Ishikawa (cell line): Measurements from ENCODE around the gene SKAP1.

Experiments
- CEBPB ChIP-seq: IDR thresholded peaks from 2 replicates; pipeline ENCODE4 v1.6.1; 2012
- CREB1 ChIP-seq: IDR thresholded peaks from 2 replicates; pipeline ENCODE4 v1.6.1; 2012; ENCODE audit warnings: low read depth
- EGR1 ChIP-seq: IDR thresholded peaks from 2 replicates; pipeline ENCODE4 v1.6.1; 2012
- NFIC ChIP-seq: IDR thresholded peaks from 2 replicates; pipeline ENCODE4 v1.6.1; 2012
- RAD21 ChIP-seq: IDR thresholded peaks from 2 replicates; pipeline ENCODE4 v1.6.1; 2012; ENCODE audit warnings: low read depth
- TAF1 ChIP-seq: IDR thresholded peaks from 2 replicates; pipeline ENCODE4 v1.6.1; 2012; ENCODE audit warnings: low read depth, mild to moderate bottlenecking
- TEAD4 ChIP-seq: IDR thresholded peaks from 2 replicates; pipeline ENCODE4 v1.6.1; 2012
- YY1 ChIP-seq: IDR thresholded peaks from 2 replicates; pipeline ENCODE4 v1.6.1; 2012; ENCODE audit warnings: low read depth
- TF ChIP-seq, protein P1 (sequence below): IDR thresholded peaks from 2 replicates; pipeline ENCODE4 v1.6.1; 2012; ENCODE audit warnings: low read depth, mild to moderate bottlenecking
- TF ChIP-seq, protein P2 (sequence below): IDR thresholded peaks from 2 replicates; pipeline ENCODE4 v1.6.1; 2012

DNA sequence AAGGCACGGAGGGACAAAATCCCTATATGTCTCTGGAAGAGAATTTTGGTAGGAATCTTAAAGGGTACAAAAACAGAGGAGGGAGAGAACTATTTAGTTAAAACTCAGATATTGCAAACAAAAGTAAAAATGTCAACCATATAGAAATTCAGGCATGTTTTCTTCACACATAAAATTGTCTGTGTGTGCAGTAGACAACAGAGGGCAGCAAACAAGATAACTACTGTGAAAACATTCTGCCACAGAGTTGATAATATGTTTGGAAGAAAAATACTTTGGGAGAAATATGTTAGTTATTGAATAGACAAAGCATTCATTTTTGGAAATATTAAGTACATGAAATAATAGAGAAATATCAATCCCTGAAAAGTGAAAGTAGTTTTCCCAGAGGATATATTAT is 266.2 kb downstream of the SKAP1 start:
- TF ChIP-seq YY1, result no peak
- no peak for TF ChIP-seq RAD21
- no peak for TF ChIP-seq NFIC
- no peak for TF ChIP-seq CEBPB
- TF ChIP-seq, protein P1, sequence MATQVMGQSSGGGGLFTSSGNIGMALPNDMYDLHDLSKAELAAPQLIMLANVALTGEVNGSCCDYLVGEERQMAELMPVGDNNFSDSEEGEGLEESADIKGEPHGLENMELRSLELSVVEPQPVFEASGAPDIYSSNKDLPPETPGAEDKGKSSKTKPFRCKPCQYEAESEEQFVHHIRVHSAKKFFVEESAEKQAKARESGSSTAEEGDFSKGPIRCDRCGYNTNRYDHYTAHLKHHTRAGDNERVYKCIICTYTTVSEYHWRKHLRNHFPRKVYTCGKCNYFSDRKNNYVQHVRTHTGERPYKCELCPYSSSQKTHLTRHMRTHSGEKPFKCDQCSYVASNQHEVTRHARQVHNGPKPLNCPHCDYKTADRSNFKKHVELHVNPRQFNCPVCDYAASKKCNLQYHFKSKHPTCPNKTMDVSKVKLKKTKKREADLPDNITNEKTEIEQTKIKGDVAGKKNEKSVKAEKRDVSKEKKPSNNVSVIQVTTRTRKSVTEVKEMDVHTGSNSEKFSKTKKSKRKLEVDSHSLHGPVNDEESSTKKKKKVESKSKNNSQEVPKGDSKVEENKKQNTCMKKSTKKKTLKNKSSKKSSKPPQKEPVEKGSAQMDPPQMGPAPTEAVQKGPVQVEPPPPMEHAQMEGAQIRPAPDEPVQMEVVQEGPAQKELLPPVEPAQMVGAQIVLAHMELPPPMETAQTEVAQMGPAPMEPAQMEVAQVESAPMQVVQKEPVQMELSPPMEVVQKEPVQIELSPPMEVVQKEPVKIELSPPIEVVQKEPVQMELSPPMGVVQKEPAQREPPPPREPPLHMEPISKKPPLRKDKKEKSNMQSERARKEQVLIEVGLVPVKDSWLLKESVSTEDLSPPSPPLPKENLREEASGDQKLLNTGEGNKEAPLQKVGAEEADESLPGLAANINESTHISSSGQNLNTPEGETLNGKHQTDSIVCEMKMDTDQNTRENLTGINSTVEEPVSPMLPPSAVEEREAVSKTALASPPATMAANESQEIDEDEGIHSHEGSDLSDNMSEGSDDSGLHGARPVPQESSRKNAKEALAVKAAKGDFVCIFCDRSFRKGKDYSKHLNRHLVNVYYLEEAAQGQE, result no peak
- no peak for TF ChIP-seq TAF1
- no peak for TF ChIP-seq EGR1
- TF ChIP-seq, protein P2, sequence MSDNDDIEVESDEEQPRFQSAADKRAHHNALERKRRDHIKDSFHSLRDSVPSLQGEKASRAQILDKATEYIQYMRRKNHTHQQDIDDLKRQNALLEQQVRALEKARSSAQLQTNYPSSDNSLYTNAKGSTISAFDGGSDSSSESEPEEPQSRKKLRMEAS, result no peak
- TF ChIP-seq CREB1, result no peak
- no peak for TF ChIP-seq TEAD4
